DMS153 treated with DMSO at 0.1 percent for 48 hours (cell line): ENCODE data around the gene RGS17.

Experiments
- DNase-seq: peaks from one replicate; lab custom pipeline; 2025; ENCODE audit not compliant: unreplicated experiment; lab: John Stamatoyannopoulos, UW

RGS17 gene

DNA sequence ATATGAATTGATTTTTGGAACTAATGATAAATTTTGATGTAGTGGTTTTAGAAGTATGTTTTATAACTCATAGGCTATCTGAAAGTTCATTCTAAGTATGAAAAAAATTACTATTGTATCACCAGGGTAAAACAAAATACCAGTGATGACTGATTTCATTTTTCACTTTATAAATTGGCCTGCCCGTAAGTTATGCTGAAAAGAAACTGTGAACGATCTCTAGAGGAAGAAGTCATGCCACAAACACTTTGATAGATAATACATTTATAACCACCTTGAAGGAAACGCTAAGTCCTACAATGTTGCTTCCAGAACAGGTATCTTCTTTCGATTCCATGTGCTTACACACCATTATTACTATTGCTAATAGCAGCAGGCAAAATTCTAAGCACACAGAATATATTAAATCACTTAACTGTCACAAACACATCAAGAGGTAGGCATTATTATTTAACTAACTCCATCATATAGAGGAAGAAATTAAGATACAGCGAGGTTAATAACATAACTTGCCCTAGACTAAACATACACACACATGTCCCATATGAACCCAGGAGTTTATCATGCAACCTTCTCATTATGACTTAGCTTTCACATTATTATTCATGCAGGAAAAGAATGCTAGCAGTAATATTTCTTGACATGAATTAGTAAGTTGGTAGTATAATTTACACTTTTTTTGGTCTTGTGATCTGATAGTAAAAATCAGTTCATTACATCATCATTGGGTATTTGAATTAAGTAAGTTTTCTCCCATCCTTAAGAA lies 44.7 kb downstream of the RGS17 start:
- no peak for DNase-seq

- DNase-seq: no peak
Observed at GRCh38 chr6:153085239-153085638, 45.8 kb downstream of the RGS17 start.

DNA sequence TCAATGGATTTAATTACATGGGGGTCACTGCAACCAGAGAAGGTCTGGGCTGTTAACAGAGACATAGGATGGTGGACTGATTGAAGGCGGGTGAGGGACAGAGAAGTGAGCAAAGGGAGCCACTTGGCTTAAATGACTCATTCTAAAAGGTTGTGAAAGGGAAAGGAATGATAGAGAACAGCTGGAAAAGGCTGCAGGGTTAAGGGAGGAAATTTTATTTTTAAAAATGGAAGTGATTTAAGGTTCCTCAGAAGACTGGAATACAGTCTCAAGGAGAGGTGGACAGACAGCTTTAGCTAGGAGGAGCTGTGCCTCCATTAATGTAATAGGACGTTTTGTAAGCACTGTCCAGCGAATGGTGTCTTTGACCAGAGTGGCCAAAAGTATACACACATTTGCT lies 46.7 kb downstream of the RGS17 start:
- DNase-seq: no peak

- no peak for DNase-seq
Observed at GRCh38 chr6:153083869-153084268, 47.2 kb downstream of the RGS17 start.

- no peak for DNase-seq
Observed at GRCh38 chr6:153081914-153082313, 49.2 kb downstream of the RGS17 start.

GRCh38 chr6:153076431-153076830 lies 54.7 kb downstream of the RGS17 start:
- no peak for DNase-seq

GRCh38 chr6:153074761-153075160 lies 56.3 kb downstream of the RGS17 start:
- DNase-seq: no peak

DNA sequence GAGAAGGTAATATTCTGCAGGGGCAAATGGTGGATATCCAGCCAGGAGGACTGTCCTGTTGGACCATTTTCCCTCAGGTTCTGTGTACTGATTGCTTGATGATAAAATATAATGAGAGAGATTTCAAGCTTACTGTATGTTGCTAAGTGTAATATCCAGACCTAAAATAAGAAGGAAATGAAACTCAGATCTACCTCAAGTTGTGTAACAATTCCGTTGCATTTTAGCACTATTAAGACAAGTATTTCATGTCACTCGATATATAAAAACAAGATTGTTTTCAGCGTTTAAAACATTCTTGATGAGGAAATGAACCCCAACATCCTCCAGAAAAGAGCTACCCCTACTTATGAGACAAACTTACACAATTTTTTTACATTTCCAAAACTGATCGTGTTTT lies 57.2 kb downstream of the RGS17 start:
- no peak for DNase-seq

DNA sequence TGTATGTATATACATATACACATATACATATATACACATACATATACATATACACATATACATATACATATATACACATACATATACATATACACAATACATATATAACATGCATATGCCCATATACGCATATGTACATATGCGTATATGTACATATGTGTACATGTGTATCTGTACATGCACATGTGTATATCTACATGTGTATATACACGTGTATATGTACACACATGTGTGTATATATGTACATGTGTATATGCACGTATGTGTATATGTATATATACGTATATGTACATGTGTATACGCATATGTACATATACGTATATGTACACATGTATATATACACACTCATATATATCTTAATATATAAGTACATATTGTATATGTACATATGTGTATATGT lies 60.3 kb downstream of the RGS17 start:
- DNase-seq: no peak

- no peak for DNase-seq
Observed at GRCh38 chr6:153069897-153070296, 61.2 kb downstream of the RGS17 start.

DNA sequence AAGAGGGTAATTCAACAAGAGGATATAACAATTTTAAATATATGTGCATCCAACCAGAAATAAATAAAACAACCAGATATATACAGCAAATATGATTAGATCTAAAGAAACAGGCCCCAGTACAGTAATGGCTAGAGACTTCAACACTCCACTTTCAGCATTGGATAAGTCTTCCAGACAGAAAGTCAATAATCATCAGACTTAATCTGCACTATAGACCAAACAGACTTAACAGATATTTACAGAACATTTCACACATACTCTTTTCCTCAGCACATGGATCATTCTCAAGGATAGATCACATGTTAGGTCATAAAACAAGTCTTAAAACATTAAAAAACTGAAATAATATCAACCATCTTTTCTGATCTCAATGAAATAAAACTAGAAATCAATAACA lies 65.9 kb downstream of the RGS17 start:
- no peak for DNase-seq

- no peak for DNase-seq
Observed at GRCh38 chr6:153063936-153064335, 67.1 kb downstream of the RGS17 start.

DNA sequence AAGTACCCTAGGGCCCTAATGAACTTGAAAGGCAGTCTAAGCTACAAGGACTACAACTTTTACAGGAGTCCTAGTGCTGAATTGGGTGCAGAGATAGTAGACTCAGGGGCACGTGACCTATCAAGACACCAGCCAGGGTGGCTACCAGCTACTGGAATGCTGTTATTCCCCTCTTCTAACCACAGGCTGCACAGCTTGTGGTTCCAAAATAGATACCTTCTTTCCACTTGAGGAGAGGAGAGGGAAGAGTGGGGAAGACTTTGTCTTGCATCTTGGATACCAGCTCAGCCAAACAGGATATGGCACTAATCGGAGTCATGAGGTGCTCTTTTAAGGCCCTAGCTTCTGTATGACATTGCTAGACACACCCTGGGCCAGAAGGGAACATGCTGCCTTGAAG lies 68.6 kb downstream of the RGS17 start:
- no peak for DNase-seq

GRCh38 chr6:153059757-153060156 lies 71.3 kb downstream of the RGS17 start:
- DNase-seq: no peak

- DNase-seq: no peak
Observed at GRCh38 chr6:153059311-153059710, 71.8 kb downstream of the RGS17 start.

DNA sequence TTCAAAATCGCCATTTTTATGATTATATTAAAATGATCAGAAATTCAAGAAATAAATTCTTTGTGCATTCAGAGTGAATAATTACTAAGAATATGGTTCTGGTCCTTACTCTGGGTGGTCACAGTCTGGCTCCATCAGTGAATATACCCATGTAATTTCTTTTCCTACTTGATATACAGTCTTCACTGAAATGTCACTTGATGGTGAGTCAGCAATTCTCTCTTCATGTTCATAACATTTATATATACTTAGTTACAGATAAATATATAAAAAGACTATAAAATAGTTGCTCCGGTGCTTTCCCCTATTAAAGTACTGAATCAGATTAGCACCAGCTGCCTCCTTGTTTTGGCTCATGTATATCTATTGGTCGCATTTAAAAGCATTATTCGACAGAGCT lies 72.2 kb downstream of the RGS17 start:
- no peak for DNase-seq

GRCh38 chr6:153058291-153058690 lies 72.8 kb downstream of the RGS17 start:
- DNase-seq: no peak

- DNase-seq: no peak
Observed at GRCh38 chr6:153056308-153056707, 74.8 kb downstream of the RGS17 start.

DNA sequence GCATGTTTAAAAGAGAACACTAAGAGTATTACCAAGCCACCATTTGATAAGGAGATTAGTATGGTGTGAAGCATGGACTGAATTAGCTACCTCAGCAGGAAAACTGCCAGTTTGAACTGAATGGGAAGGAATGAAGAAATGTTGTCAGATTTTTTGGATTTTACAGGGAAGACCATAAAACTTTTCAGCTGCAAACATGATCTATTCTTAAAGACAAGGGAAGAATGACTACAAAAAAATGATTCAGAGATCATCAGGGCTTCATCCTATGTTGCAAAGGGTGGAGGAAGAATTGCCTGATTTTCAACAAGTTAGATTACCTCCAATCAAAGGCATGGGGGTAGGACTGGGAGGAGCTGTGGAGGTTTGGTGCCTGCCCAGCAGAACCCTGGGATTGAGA lies 79.3 kb downstream of the RGS17 start:
- no peak for DNase-seq

DNA sequence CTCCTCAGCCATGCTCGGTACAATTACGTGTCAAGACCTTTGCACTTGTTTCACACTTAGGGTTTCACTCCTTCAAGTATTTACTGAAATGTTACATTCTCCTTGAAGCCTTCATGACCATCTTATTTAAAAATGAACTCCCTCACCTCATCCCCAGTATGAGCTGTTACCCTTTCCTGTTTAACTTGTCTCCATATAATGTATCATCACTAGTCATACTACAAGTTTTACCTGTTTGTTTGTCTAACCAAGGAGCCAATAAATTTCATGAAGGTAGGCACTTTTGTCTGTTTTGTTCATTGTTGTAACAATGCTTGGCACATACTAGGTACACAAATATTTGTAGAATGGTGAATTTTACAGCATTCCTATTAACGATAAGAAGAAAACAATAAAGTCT lies 82.5 kb downstream of the RGS17 start:
- no peak for DNase-seq

GRCh38 chr6:153047386-153047785 lies 83.7 kb downstream of the RGS17 start:
- no peak for DNase-seq

GRCh38 chr6:153045271-153045670 lies 85.8 kb downstream of the RGS17 start:
- no peak for DNase-seq

DNA sequence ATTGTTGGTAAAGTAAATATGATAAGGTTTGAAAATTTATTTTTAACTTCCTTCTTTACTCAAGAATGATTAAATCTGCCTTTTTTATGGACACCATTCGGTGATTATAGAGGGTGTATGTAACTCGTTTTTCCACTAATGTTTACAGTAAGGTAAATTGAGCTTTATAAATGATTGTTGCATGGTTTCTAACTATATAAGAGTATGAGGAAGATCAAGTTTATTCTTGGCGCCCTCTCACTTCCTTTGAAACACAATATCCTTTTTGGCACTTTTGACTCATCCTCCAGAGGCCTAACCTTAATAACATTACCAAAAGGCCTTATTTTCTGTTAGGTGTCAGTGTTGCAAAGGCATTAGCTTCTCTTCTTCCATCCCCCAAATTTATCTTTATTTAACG lies 86.8 kb downstream of the RGS17 start:
- DNase-seq: no peak
